HepG2 (cell line): ENCODE results near the gene UQCRHL. TPM values are rescaled to one million over a fixed set of nuclear protein-coding genes. Genes with fewer than 3 reads are reported as not detected.

Experiments used
- ATAC-seq: fragments of 200-7000 bp; cut with Tn5 transposase; 3 replicates; pipeline ENCODE4 v1.9.1; 2020; ENCODE audit warnings: mild to moderate bottlenecking, moderate library complexity
- BruUV-seq: library from RNA; stranded (reverse); fragments of 400-500 nt; replicated peaks from 2 replicates; lab custom pipeline; 2021; lab: Mats Ljungman, UMichigan
- CTCF ChIA-PET: fragments of 300-600 bp; formaldehyde crosslinking; extraction: SDS; loops from one replicate; lab custom pipeline; 2021; ENCODE audit warnings: low total read pairs, inconsistent platforms, low intra/inter-chr PET ratio; lab: Yijun Ruan, JAX
- POLR2A ChIA-PET: fragments of 350-600 bp; sonication (Branson Sonifier 250); formaldehyde crosslinking; loops from one replicate; lab custom pipeline; 2020; ENCODE audit warnings: antibody characterized with exemption, inconsistent platforms; lab: Yijun Ruan, JAX
- DNase-seq: peaks from one replicate; pipeline ENCODE4 v3.0.0-alpha.2; 2015; ENCODE audit warnings: low spot score
- FAIRE-seq: peaks from 3 replicates; lab custom pipeline; 2011; peaks lifted over from hg19 to GRCh38; lab: Jason Lieb, UNC
- H2AFZ ChIP-seq: one replicate; pipeline ENCODE4 v1.6.1; 2011; ENCODE audit warnings: low read length, inconsistent platforms
- H3K27ac ChIP-seq: fragments of 300-600 bp; 3 replicates; pipeline ENCODE4 v1.8.0; 2011; ENCODE audit warnings: mixed run types, mild to moderate bottlenecking, mixed read lengths, low read length, inconsistent platforms; ENCODE audit not compliant: insufficient read depth; ENCODE audit errors: extremely low read length
- H3K27me3 ChIP-seq, 2 experiments: fragments of 200-600 bp in 1 of 2; 2 replicates in 1 of 2; 3 replicates in 1 of 2; pipeline versions ENCODE4 v1.6.0 to v1.8.0; 2011; ENCODE audit warnings: low read length in 2 of 2, mild to moderate bottlenecking in 2 of 2, moderate library complexity in 2 of 2, inconsistent platforms in 1 of 2; ENCODE audit not compliant: insufficient read depth in 2 of 2, control insufficient read depth in 1 of 2
- H3K36me3 ChIP-seq, 2 experiments: fragments of 200-600 bp in 1 of 2; replicated peaks in 1 of 2; 2 replicates in 1 of 2; 3 replicates in 1 of 2; pipeline versions ENCODE4 v1.5.1 to v1.8.0; 2011; ENCODE audit warnings: low read length in 2 of 2, inconsistent platforms in 1 of 2; ENCODE audit not compliant: insufficient read depth in 2 of 2, control insufficient read depth in 1 of 2
- H3K4me1 ChIP-seq: 2 replicates; pipeline ENCODE4 v1.5.1; 2012; ENCODE audit warnings: low read length, inconsistent platforms; ENCODE audit not compliant: insufficient read depth
- H3K4me2 ChIP-seq: 2 replicates; pipeline ENCODE4 v1.6.0; 2011; ENCODE audit warnings: low read depth, low read length, inconsistent platforms
- H3K4me3 ChIP-seq, 3 experiments: fragments of 200-600 bp in 1 of 3; sonication (generic), shearing (Covaris generic) in 1 of 3; replicated peaks in 1 of 3; 2 replicates each; pipeline ENCODE4 v1.5.1; 2011 to 2016; ENCODE audit warnings: low read length in 3 of 3, inconsistent platforms in 2 of 3, low read depth in 2 of 3, mild to moderate bottlenecking in 2 of 3, control low read depth in 1 of 3, mixed read lengths in 1 of 3; ENCODE audit not compliant: insufficient read depth in 1 of 3
- H3K79me2 ChIP-seq: one replicate; pipeline ENCODE4 v1.6.1; 2011; ENCODE audit warnings: low read length, inconsistent platforms; ENCODE audit not compliant: insufficient read depth
- H3K9ac ChIP-seq: 2 replicates; pipeline ENCODE4 v1.6.0; 2011; ENCODE audit warnings: mild to moderate bottlenecking, low read depth, low read length, inconsistent platforms; ENCODE audit not compliant: insufficient read depth
- H3K9me3 ChIP-seq: 2 replicates; pipeline ENCODE4 v1.5.1; 2012; ENCODE audit warnings: mild to moderate bottlenecking, low read length
- H4K20me1 ChIP-seq: 2 replicates; pipeline ENCODE4 v1.6.0; 2011; ENCODE audit warnings: inconsistent platforms, mild to moderate bottlenecking, low read length, moderate library complexity; ENCODE audit not compliant: insufficient read depth
- E2F2 ChIP-seq: sonication (generic); formaldehyde crosslinking; IDR thresholded peaks from 2 replicates; pipeline ENCODE4 v1.4.0; 2020; ENCODE audit warnings: missing genetic modification reagents, borderline replicate concordance
- MAFK ChIP-seq, 2 experiments: IDR thresholded peaks in 1 of 2; conservative IDR thresholded peaks in 1 of 2; 2 replicates each; pipeline ENCODE4 v1.6.1; 2011; ENCODE audit warnings: improper control_type of control experiment in 2 of 2, low read length in 2 of 2
- SPEN ChIP-seq: sonication (generic); formaldehyde crosslinking; IDR thresholded peaks from 2 replicates; pipeline ENCODE4 v1.5.1; 2020; ENCODE audit warnings: low read depth, mild to moderate bottlenecking, missing genetic modification reagents
- ZFP62 ChIP-seq: sonication (generic); formaldehyde crosslinking; IDR thresholded peaks from 2 replicates; pipeline ENCODE4 v1.4.0; 2020; ENCODE audit warnings: missing genetic modification reagents
- ZNF121 ChIP-seq: sonication (generic); formaldehyde crosslinking; IDR thresholded peaks from 2 replicates; pipeline ENCODE4 v1.5.0; 2020; ENCODE audit warnings: mild to moderate bottlenecking, missing genetic modification reagents
- WGBS: methylation state at CpG from one replicate; pipeline ENCODE4 v1.1.6; 2017; ENCODE audit warnings: low lambda C conversion rate; 5-methylcytosine and 5-hydroxymethylcytosine counted together
- in situ Hi-C: cut with HindIII; loops from 2 replicates; pipeline ENCODE4 v1.10.0; 2017; ENCODE audit warnings: low pct_unique_long_range_greater_than_20kb; ENCODE audit not compliant: extremely low pct_ligation_motif_present
- intact Hi-C: fragments of 100-400 bp; cut with micrococcal nuclease; formaldehyde crosslinking; loops from one replicate; pipeline ENCODE4 v1.10.0; 2022; ENCODE audit not compliant: unreplicated experiment
- polyA plus RNA-seq, 8 experiments: library from polyadenylated mRNA; depleted of rRNA in 3 of 8; stranded (reverse) in 7 of 8; unstranded in 1 of 8; fragments of >200 nt; fragmentation: Illumina TruSeq in 4 of 8; extraction: Trizol in 4 of 8; gene quantifications; 2 replicates each; pipeline versions ENCODE4 v1.2.1 to v1.2.3, GENCODE V29; 2011 to 2016; ENCODE audit warnings: low read depth in 4 of 8, missing spikeins in 1 of 8, mixed read lengths in 1 of 8; ENCODE audit not compliant: insufficient read depth in 1 of 8
- total RNA-seq, 5 experiments: library from RNA; depleted of rRNA; stranded (reverse); fragments of >200 nt; fragmentation: Illumina TruSeq; extraction: Trizol; gene quantifications; 2 replicates each; pipeline ENCODE4 v1.2.3, GENCODE V29; 2016; ENCODE audit warnings: low read depth in 1 of 5

Gene UQCRHL
- total and polyA plus RNA-seq, 2 of the 13 experiments (the other 11 are each of a cell fraction or from before 2014, with no cell fraction given) = 1.8 to 2.3 TPM

- H3K4me2 ChIP-seq = no peak overlapping the region
- in situ Hi-C loops = no loop called here
- ChIA-PET POLR2A (interaction anchor here (1.2 kb wide), 1 partner anchor 11 kb away, joined by 4 read pairs; no protein-coding TSS in a partner anchor), CTCF (no interaction called here)
- ATAC-seq (no peak), FAIRE-seq (no peak), DNase-seq (no peak)
- no peaks in the 10 kb centered on the region for H3K9me3 ChIP-seq
- H3K27ac ChIP-seq = no peak overlapping the region
- peaks cover 17% of the 10 kb centered on the region for H3K4me1 ChIP-seq
- no peaks in the 10 kb centered on the region for H4K20me1 ChIP-seq
- H3K27me3 ChIP-seq = no peaks in the 10 kb centered on the region
- intact Hi-C loops = no loop called here
- TF ChIP-seq ZNF121 (peak; percentile 87), ZFP62 (CRISPR knock-in tag) (no peak)
- no TSS peak for BruUV-seq
- H3K9ac ChIP-seq = no peak overlapping the region
- no peaks in the 10 kb centered on the region for H3K36me3 ChIP-seq
- no peaks in the 10 kb centered on the region for H3K79me2 ChIP-seq
- no peak overlapping the region for H2AFZ ChIP-seq
- 51% methylated on average over 3 of the region's 3 CpGs for WGBS
- H3K4me3 ChIP-seq = no peak overlapping the region
These were observed 13.0 kb upstream of the UQCRHL start for GRCh38 chr1:15820478-15820877.

GRCh38 chr1:15816674-15817073 lies 9.2 kb upstream of the UQCRHL start:
- no peak overlapping the region for H2AFZ ChIP-seq
- H3K9me3 ChIP-seq = no peaks in the 10 kb centered on the region
- CTCF ChIA-PET = no interaction called here
- no peak overlapping the region for H3K4me2 ChIP-seq
- no peaks in the 10 kb centered on the region for H3K79me2 ChIP-seq
- ATAC-seq (no peak), FAIRE-seq (no peak), DNase-seq (no peak)
- H3K36me3 ChIP-seq = no peaks in the 10 kb centered on the region
- TF ChIP-seq E2F2 = no peak
- TF ChIP-seq SPEN = no peak
- 0 out of 4 replicates have a peak, but pooled peaks of 1 of the 2 experiments have one; percentile 5 for TF ChIP-seq MAFK (conservative IDR thresholded peaks at IDR 0.05 in 1 of 2, IDR thresholded peaks at IDR 0.05 in 1 of 2; ENCODE audit: low read length in 2 of 2)
- 54% methylated on average over 5 of the region's 5 CpGs for WGBS
- intact Hi-C loops = loop anchor here (10.0 kb wide), 1 partner anchor 178 kb away; no protein-coding TSS in a partner anchor
- H4K20me1 ChIP-seq = no peaks in the 10 kb centered on the region
- BruUV-seq = no TSS peak
- no peak overlapping the region for H3K9ac ChIP-seq
- H3K27ac ChIP-seq = no peak overlapping the region
- H3K4me1 ChIP-seq = peaks cover 10% of the 10 kb centered on the region; the same call in 1 of the 2 replicates
- no peaks in the 10 kb centered on the region for H3K27me3 ChIP-seq
- no peak overlapping the region for H3K4me3 ChIP-seq
- in situ Hi-C loops = no loop called here
- POLR2A ChIA-PET = no interaction called here
